CD4-positive, CD25-positive, alpha-beta regulatory T cell (primary cell): ENCODE measurements around the gene MACROD2. TPM values are rescaled to one million over a fixed set of nuclear protein-coding genes. Genes with fewer than 3 reads are reported as not detected.

Experiments used
- ATAC-seq, 2 donors: fragments of 150-1000 bp; cut with Tn5 transposase; one replicate each; pipeline ENCODE4 v1.10.0; 2021; ENCODE audit warnings: low read depth in 2 of 2, moderate number of reproducible peaks in 2 of 2, moderate library complexity in 1 of 2
- DNase-seq, 3 donors: peaks; one replicate each; pipeline versions ENCODE4 v3.0.0 to v3.0.0-alpha.2; 2012 to 2022; ENCODE audit warnings: mixed read lengths in 1 of 3
- H3K27ac ChIP-seq: one replicate; pipeline ENCODE4 v1.7.0; 2013; ENCODE audit warnings: mild to moderate bottlenecking, low read length; ENCODE audit not compliant: insufficient read depth, poor library complexity, severe bottlenecking
- H3K27me3 ChIP-seq: one replicate; pipeline ENCODE4 v1.7.0; 2013; ENCODE audit warnings: low read length; ENCODE audit not compliant: control insufficient read depth, insufficient read depth
- H3K36me3 ChIP-seq: one replicate; pipeline ENCODE4 v1.7.0; 2013; ENCODE audit warnings: mild to moderate bottlenecking, low read length, moderate library complexity; ENCODE audit not compliant: control insufficient read depth, insufficient read depth
- H3K4me1 ChIP-seq: 2 replicates; pipeline ENCODE4 v1.7.0; 2013; ENCODE audit warnings: mild to moderate bottlenecking, low read length; ENCODE audit not compliant: insufficient read depth, control insufficient read depth, poor library complexity, severe bottlenecking
- H3K4me3 ChIP-seq: one replicate; pipeline ENCODE4 v1.7.0; 2013; ENCODE audit warnings: low read depth, mild to moderate bottlenecking, low read length, moderate library complexity
- H3K9me3 ChIP-seq, 2 experiments: 1 replicate in 1 of 2; 2 replicates in 1 of 2; pipeline ENCODE4 v1.7.0; 2013; ENCODE audit warnings: low read length in 2 of 2, mild to moderate bottlenecking in 1 of 2, moderate library complexity in 1 of 2; ENCODE audit not compliant: control insufficient read depth in 2 of 2
- H3K27ac Mint-ChIP-seq, 3 donors: one replicate each; pipeline ENCODE4 v1.8.0; 2020 to 2022; ENCODE audit warnings: mild to moderate bottlenecking in 3 of 3, mixed read lengths in 3 of 3, moderate library complexity in 2 of 3
- H3K27me3 Mint-ChIP-seq: one replicate; pipeline ENCODE4 v1.8.0; 2022; ENCODE audit warnings: mild to moderate bottlenecking, mixed read lengths
- H3K36me3 Mint-ChIP-seq: one replicate; pipeline ENCODE4 v1.8.0; 2020; ENCODE audit warnings: mixed read lengths
- H3K4me1 Mint-ChIP-seq, 4 donors: one replicate each; pipeline ENCODE4 v1.8.0; 2020 to 2022; ENCODE audit warnings: mixed read lengths in 4 of 4, mild to moderate bottlenecking in 1 of 4
- H3K4me3 Mint-ChIP-seq, 4 donors: one replicate each; pipeline ENCODE4 v1.8.0; 2020 to 2022; ENCODE audit warnings: mild to moderate bottlenecking in 4 of 4, mixed read lengths in 4 of 4, moderate library complexity in 3 of 4
- H3K9me3 Mint-ChIP-seq, 7 donors: one replicate each; pipeline ENCODE4 v1.8.0; 2020 to 2022; ENCODE audit warnings: mixed read lengths in 7 of 7, mild to moderate bottlenecking in 3 of 7, moderate library complexity in 2 of 7
- polyA plus RNA-seq, 4 donors: library from polyadenylated mRNA; unstranded; fragments of 300-500 nt; fragmentation: Illumina TruSeq; gene quantifications; one replicate each; pipeline ENCODE4 v1.2.3, GENCODE V29; 2021
- total RNA-seq: library from RNA; stranded (reverse); gene quantifications from one replicate; pipeline ENCODE4 v1.2.3, GENCODE V29; 2022

MACROD2 gene
- total and polyA plus RNA-seq, 5 donors from 2014 or later: 1.4 TPM; not detected in 4

- H3K36me3 Mint-ChIP-seq: no peaks in the 10 kb centered on the region
- Histone ChIP-seq H3K4me1 (no peaks in the 10 kb centered on the region), H3K27me3 (no peaks in the 10 kb centered on the region), H3K36me3 (no peaks in the 10 kb centered on the region), H3K27ac (no peak overlapping the region), H3K9me3 (peaks cover 1 to 7% of the 10 kb centered on the region in 2 experiments), H3K4me3 (no peak overlapping the region)
- H3K4me1 Mint-ChIP-seq: no peaks in the 10 kb centered on the region
- ATAC-seq: no peak
- no peaks in the 10 kb centered on the region for H3K27me3 Mint-ChIP-seq
- no peak for DNase-seq
- no peak overlapping the region for H3K4me3 Mint-ChIP-seq
- peaks cover 0 to 24% (median 7%) of the 10 kb centered on the region in 7 donors for H3K9me3 Mint-ChIP-seq
- no peak overlapping the region for H3K27ac Mint-ChIP-seq
Measured at GRCh38 chr20:15069355-15069754, 1074.0 kb downstream of the MACROD2 start.

- H3K9me3 ChIP-seq: peaks cover 1 to 7% of the 10 kb centered on the region in 2 experiments
- no peaks in the 10 kb centered on the region for H3K36me3 ChIP-seq
- Mint-ChIP-seq H3K9me3 (peaks cover 0 to 20% (median 5%) of the 10 kb centered on the region in 7 donors), H3K4me1 (no peaks in the 10 kb centered on the region), H3K4me3 (no peak overlapping the region), H3K36me3 (no peaks in the 10 kb centered on the region), H3K27ac (no peak overlapping the region), H3K27me3 (no peaks in the 10 kb centered on the region)
- no peaks in the 10 kb centered on the region for H3K4me1 ChIP-seq
- ATAC-seq (no peak), DNase-seq (no peak)
- no peaks in the 10 kb centered on the region for H3K27me3 ChIP-seq
- no peak overlapping the region for H3K27ac ChIP-seq
- H3K4me3 ChIP-seq: no peak overlapping the region
Measured at GRCh38 chr20:15071085-15071808, 1075.9 kb downstream of the MACROD2 start.

GRCh38 chr20:15072316-15072715 is 1077.0 kb downstream of the MACROD2 start:
- H3K27me3 ChIP-seq: no peaks in the 10 kb centered on the region
- Mint-ChIP-seq H3K9me3 (peaks cover 0 to 20% (median 5%) of the 10 kb centered on the region in 7 donors), H3K27ac (no peak overlapping the region), H3K4me1 (no peaks in the 10 kb centered on the region), H3K4me3 (no peak overlapping the region), H3K27me3 (no peaks in the 10 kb centered on the region), H3K36me3 (no peaks in the 10 kb centered on the region)
- no peaks in the 10 kb centered on the region for H3K36me3 ChIP-seq
- H3K27ac ChIP-seq: no peak overlapping the region
- peaks cover 0 to 7% of the 10 kb centered on the region in 2 experiments for H3K9me3 ChIP-seq
- H3K4me1 ChIP-seq: no peaks in the 10 kb centered on the region
- no peak overlapping the region for H3K4me3 ChIP-seq
- DNase-seq (no peak), ATAC-seq (no peak)

GRCh38 chr20:15075586-15075985 is 1080.3 kb downstream of the MACROD2 start:
- Mint-ChIP-seq H3K4me1 (no peaks in the 10 kb centered on the region), H3K36me3 (no peaks in the 10 kb centered on the region), H3K27ac (no peak overlapping the region), H3K4me3 (no peak overlapping the region), H3K9me3 (peaks cover 0 to 9% (median 3%) of the 10 kb centered on the region in 7 donors), H3K27me3 (no peaks in the 10 kb centered on the region)
- no peaks in the 10 kb centered on the region for H3K36me3 ChIP-seq
- no peaks in the 10 kb centered on the region for H3K9me3 ChIP-seq
- H3K27ac ChIP-seq: no peak overlapping the region
- H3K4me3 ChIP-seq: no peak overlapping the region
- no peaks in the 10 kb centered on the region for H3K4me1 ChIP-seq
- no peak for DNase-seq
- no peaks in the 10 kb centered on the region for H3K27me3 ChIP-seq
- ATAC-seq: no peak

GRCh38 chr20:15076785-15077184 is 1081.5 kb downstream of the MACROD2 start:
- Histone ChIP-seq H3K4me3 (no peak overlapping the region), H3K27me3 (no peaks in the 10 kb centered on the region), H3K9me3 (no peaks in the 10 kb centered on the region), H3K27ac (no peak overlapping the region), H3K4me1 (no peaks in the 10 kb centered on the region), H3K36me3 (no peaks in the 10 kb centered on the region)
- Mint-ChIP-seq H3K27me3 (no peaks in the 10 kb centered on the region), H3K9me3 (peaks cover 0 to 10% (median 3%) of the 10 kb centered on the region in 7 donors), H3K4me1 (no peaks in the 10 kb centered on the region), H3K36me3 (no peaks in the 10 kb centered on the region), H3K27ac (no peak overlapping the region), H3K4me3 (no peak overlapping the region)
- DNase-seq (no peak), ATAC-seq (no peak)

- H3K4me3 Mint-ChIP-seq: no peak overlapping the region
- no peaks in the 10 kb centered on the region for H3K4me1 Mint-ChIP-seq
- no peaks in the 10 kb centered on the region for H3K27me3 Mint-ChIP-seq
- H3K27ac Mint-ChIP-seq: no peak overlapping the region
- Histone ChIP-seq H3K9me3 (no peaks in the 10 kb centered on the region), H3K27me3 (no peaks in the 10 kb centered on the region), H3K27ac (no peak overlapping the region), H3K4me3 (no peak overlapping the region), H3K4me1 (no peaks in the 10 kb centered on the region), H3K36me3 (no peaks in the 10 kb centered on the region)
- DNase-seq (no peak), ATAC-seq (no peak)
- peaks cover 0 to 16% (median 5%) of the 10 kb centered on the region in 7 donors for H3K9me3 Mint-ChIP-seq
- no peaks in the 10 kb centered on the region for H3K36me3 Mint-ChIP-seq
Measured at GRCh38 chr20:15077733-15078250, 1082.5 kb downstream of the MACROD2 start.

- Mint-ChIP-seq H3K4me3 (no peak overlapping the region), H3K4me1 (no peaks in the 10 kb centered on the region), H3K27ac (no peak overlapping the region), H3K36me3 (no peaks in the 10 kb centered on the region), H3K27me3 (no peaks in the 10 kb centered on the region), H3K9me3 (peaks cover 0 to 16% (median 4%) of the 10 kb centered on the region in 7 donors)
- Histone ChIP-seq H3K4me3 (no peak overlapping the region), H3K27ac (no peak overlapping the region), H3K9me3 (no peaks in the 10 kb centered on the region), H3K36me3 (no peaks in the 10 kb centered on the region), H3K4me1 (no peaks in the 10 kb centered on the region), H3K27me3 (no peaks in the 10 kb centered on the region)
- DNase-seq: no peak
- no peak for ATAC-seq
Measured at GRCh38 chr20:15079594-15080340, 1084.5 kb downstream of the MACROD2 start.
